Nephron (organoid): Measurements from ENCODE around the gene TTC27.
"Not testable (repeated sequence)": the region's sequence is repeated elsewhere in the genome, so short reads cannot be mapped to it uniquely, and the experiment has no call there.

Experiments
- H3K27ac Mint-ChIP-seq, 3 experiments: 2 replicates each; pipeline ENCODE4 v1.8.0; 2020; ENCODE audit warnings: mixed read lengths in 3 of 3, mild to moderate bottlenecking in 2 of 3, moderate library complexity in 1 of 3
- H3K27me3 Mint-ChIP-seq: 2 replicates; pipeline ENCODE4 v1.8.0; 2021; ENCODE audit warnings: low read depth, mild to moderate bottlenecking, moderate library complexity, mixed read lengths
- H3K36me3 Mint-ChIP-seq: 2 replicates; pipeline ENCODE4 v1.8.0; 2020; ENCODE audit warnings: low read depth, mixed read lengths
- H3K4me1 Mint-ChIP-seq: 2 replicates; pipeline ENCODE4 v1.8.0; 2020; ENCODE audit warnings: mixed read lengths
- H3K4me3 Mint-ChIP-seq, 3 experiments: 2 replicates each; pipeline ENCODE4 v1.8.0; 2020; ENCODE audit warnings: mild to moderate bottlenecking in 3 of 3, mixed read lengths in 3 of 3, moderate library complexity in 2 of 3
- H3K9me3 Mint-ChIP-seq: 2 replicates; pipeline ENCODE4 v1.8.0; 2020; ENCODE audit warnings: mixed read lengths
- CTCF ChIP-seq, 3 experiments: fragments of 200-600 bp; sonication (generic); IDR thresholded peaks; one replicate each; pipeline ENCODE4 v1.5.0; 2021; ENCODE audit warnings: antibody characterized with exemption in 3 of 3; ENCODE audit not compliant: unreplicated experiment in 3 of 3

TTC27 gene

DNA sequence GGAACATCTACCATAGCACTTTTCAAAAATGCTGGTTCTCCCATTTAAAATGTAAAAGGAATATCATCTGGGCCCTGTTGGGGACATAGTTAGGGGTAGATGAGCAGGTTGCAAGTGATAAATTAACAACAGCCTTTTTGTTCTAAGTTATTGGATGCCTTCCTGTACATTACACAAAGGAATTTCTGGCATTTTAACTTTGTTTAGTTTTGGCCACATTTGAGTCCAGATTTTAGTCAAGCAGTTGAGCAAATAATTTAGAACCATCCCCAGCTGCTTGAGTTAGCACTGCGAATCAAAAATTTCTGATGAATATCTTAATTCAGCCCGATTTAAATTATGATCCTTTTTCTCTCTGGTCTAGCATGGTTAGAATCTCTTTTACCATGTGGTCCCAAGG, 124.4 kb downstream of the TTC27 start:
- H3K4me3 Mint-ChIP-seq = no peak overlapping the region
- no peak for TF ChIP-seq CTCF (IDR thresholded peaks at IDR 0.05; ENCODE audit: unreplicated experiment in 3 of 3)
- H3K27ac Mint-ChIP-seq = peak overlapping the region in 1 of 3 experiments; percentile 49
- H3K36me3 Mint-ChIP-seq = peaks cover 47% of the 10 kb centered on the region
- peaks cover 11% of the 10 kb centered on the region for H3K4me1 Mint-ChIP-seq
- H3K9me3 Mint-ChIP-seq = peaks cover 23% of the 10 kb centered on the region
- no peaks in the 10 kb centered on the region for H3K27me3 Mint-ChIP-seq

DNA sequence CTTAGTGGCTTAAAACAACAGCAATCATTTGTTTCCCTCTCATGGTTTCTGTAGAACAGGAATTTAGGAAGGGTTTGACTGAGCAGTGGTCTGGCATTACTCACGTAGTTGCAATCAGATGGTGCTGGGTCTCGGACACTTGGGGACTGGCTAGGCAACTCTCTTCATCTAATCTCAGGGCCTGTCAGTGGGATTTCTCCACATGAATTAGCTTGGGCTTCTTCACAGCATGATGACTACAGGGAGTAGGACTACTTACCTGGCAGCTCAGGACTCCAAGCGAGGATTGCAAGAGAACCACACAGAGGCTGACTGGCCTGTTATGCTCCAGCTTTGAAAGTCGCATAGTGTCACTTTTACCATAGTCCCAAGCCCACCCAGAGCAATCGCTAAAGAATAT, 125.1 kb downstream of the TTC27 start:
- peaks cover 46% of the 10 kb centered on the region for H3K36me3 Mint-ChIP-seq
- H3K27ac Mint-ChIP-seq = peak overlapping the region in 1 of 3 experiments; percentile 49
- no peaks in the 10 kb centered on the region for H3K27me3 Mint-ChIP-seq
- peaks cover 11% of the 10 kb centered on the region for H3K4me1 Mint-ChIP-seq
- no peak overlapping the region for H3K4me3 Mint-ChIP-seq
- H3K9me3 Mint-ChIP-seq = peaks cover 21% of the 10 kb centered on the region
- no peak for TF ChIP-seq CTCF (IDR thresholded peaks at IDR 0.05; ENCODE audit: unreplicated experiment in 3 of 3)

- Mint-ChIP-seq H3K4me1 (peaks cover 11% of the 10 kb centered on the region), H3K36me3 (peaks cover 41% of the 10 kb centered on the region)
- H3K4me3 Mint-ChIP-seq, H3K27me3 Mint-ChIP-seq, H3K27ac Mint-ChIP-seq, H3K9me3 Mint-ChIP-seq: not testable (repeated sequence)
Measured at GRCh38 chr2:32754676-32755075, 126.8 kb downstream of the TTC27 start.

DNA sequence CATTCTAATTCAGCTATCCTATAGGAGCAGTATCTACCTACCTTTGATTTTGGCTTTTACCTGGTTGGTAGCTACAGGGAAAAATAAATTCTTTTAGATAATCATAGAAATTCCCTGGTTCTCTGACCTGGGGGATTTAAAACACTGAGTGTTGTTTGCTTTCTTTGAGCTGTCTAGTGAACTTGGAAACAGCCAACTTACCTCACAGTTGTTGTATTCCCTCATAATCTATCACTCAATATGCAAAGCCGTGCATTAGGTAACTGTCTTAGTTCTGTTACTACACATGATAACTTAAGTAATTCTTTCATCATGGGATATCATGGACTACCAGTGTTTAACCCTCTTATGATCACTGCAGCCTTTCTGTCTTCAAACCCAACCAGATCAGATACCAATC, 127.8 kb downstream of the TTC27 start:
- peaks cover 11% of the 10 kb centered on the region for H3K4me1 Mint-ChIP-seq
- peaks cover 8% of the 10 kb centered on the region for H3K9me3 Mint-ChIP-seq
- no peak overlapping the region for H3K27ac Mint-ChIP-seq
- H3K36me3 Mint-ChIP-seq = peaks cover 40% of the 10 kb centered on the region
- no peak overlapping the region for H3K4me3 Mint-ChIP-seq
- TF ChIP-seq CTCF (IDR thresholded peaks at IDR 0.05; ENCODE audit: unreplicated experiment in 3 of 3) = no peak
- no peaks in the 10 kb centered on the region for H3K27me3 Mint-ChIP-seq

- Mint-ChIP-seq H3K36me3 (peaks cover 44% of the 10 kb centered on the region), H3K27me3 (no peaks in the 10 kb centered on the region), H3K27ac (no peak overlapping the region), H3K9me3 (peaks cover 8% of the 10 kb centered on the region), H3K4me3 (no peak overlapping the region), H3K4me1 (peaks cover 11% of the 10 kb centered on the region)
- TF ChIP-seq CTCF (IDR thresholded peaks at IDR 0.05; ENCODE audit: unreplicated experiment in 3 of 3) = no peak
Measured at GRCh38 chr2:32756074-32756727, 128.4 kb downstream of the TTC27 start.

DNA sequence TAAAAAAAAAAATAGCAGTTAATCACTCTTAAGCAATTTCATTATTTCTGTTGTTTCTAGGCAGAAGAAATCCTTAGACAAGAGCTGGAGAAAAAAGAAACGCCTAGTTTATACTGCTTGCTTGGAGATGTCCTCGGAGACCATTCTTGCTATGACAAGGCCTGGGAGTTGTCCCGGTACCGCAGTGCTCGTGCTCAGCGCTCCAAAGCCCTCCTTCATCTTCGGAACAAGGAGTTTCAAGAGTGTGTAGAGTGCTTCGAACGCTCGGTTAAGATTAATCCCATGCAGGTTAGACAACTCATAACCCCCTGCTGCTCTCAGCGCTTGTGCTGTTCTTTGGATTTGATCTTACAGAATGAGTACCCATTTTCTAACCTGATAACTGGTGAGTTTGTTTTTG, 130.4 kb downstream of the TTC27 start:
- Mint-ChIP-seq H3K4me3 (no peak overlapping the region), H3K27me3 (no peaks in the 10 kb centered on the region), H3K36me3 (peaks cover 41% of the 10 kb centered on the region), H3K9me3 (peaks cover 3% of the 10 kb centered on the region), H3K27ac (no peak overlapping the region), H3K4me1 (no peaks in the 10 kb centered on the region)
- TF ChIP-seq CTCF (IDR thresholded peaks at IDR 0.05; ENCODE audit: unreplicated experiment in 3 of 3) = no peak
